ENCODE results near the gene OBSL1. TPM values are rescaled to one million over a fixed set of nuclear protein-coding genes. Genes with fewer than 3 reads are reported as not detected.

Gene OBSL1
- total and polyA plus RNA-seq, 2 donors (not counting 3 experiments of a cell fraction or from before 2014, with no cell fraction given): 16.7 to 20.7 TPM

GRCh38 chr2:219615894-219616293 lies 44.6 kb upstream of the OBSL1 start:
- no peak for FAIRE-seq
- POLR2A ChIA-PET: no interaction called here
- dilution Hi-C loops (cut with MboI; ENCODE audit: extremely low pct_ligation_motif_present, low sequenced_read_pairs) (no loop called here), intact Hi-C loops (cut with micrococcal nuclease) (no loop called here)
- Histone ChIP-seq H3K4me3 (replicated peaks in 1 of 3; ENCODE audit: insufficient read depth in 1 of 3, low read depth in 1 of 3, low read length in 3 of 3) (no peak overlapping the region), H3K4me1 (ENCODE audit: control insufficient read depth, extremely low read depth, insufficient read depth, low read length) (no peaks in the 10 kb centered on the region), H3K36me3 (ENCODE audit: control insufficient read depth in 2 of 2, extremely low read depth in 1 of 2, insufficient read depth in 2 of 2, low read length in 2 of 2) (peaks cover 0 to 11% of the 10 kb centered on the region in 2 experiments), H3K9me1 (replicated peaks; ENCODE audit: control insufficient read depth, extremely low read depth, insufficient read depth, low read length) (no peaks in the 10 kb centered on the region), H3K27me3 (ENCODE audit: control insufficient read depth in 2 of 2, insufficient read depth in 2 of 2, low read length in 2 of 2) (peaks cover 0 to 1% of the 10 kb centered on the region in 2 experiments), H3K9ac (replicated peaks; ENCODE audit: extremely low read depth, insufficient read depth, low read length) (no peak overlapping the region), H2AFZ (ENCODE audit: low read depth, low read length) (no peak overlapping the region), H4K20me1 (replicated peaks; ENCODE audit: control insufficient read depth, extremely low read depth, insufficient read depth, low read length) (no peaks in the 10 kb centered on the region), H3K79me2 (ENCODE audit: control insufficient read depth, insufficient read depth, low read length) (no peaks in the 10 kb centered on the region), H3K4me2 (ENCODE audit: insufficient read depth, low read length) (no peak overlapping the region), H3K9me3 (replicated peaks; ENCODE audit: control insufficient read depth, insufficient read depth, low read length) (no peaks in the 10 kb centered on the region), H3K27ac (ENCODE audit: insufficient read depth, low read depth, low read length) (no peak overlapping the region)
- TF ChIP-seq FOS (IDR thresholded peaks at IDR 0.05; ENCODE audit: borderline replicate concordance, insufficient read depth, low read length): no peak
- TF ChIP-seq POLR2A (IDR thresholded peaks at IDR 0.05; ENCODE audit: low read depth, low read length): no peak
- TF ChIP-seq, protein P1, sequence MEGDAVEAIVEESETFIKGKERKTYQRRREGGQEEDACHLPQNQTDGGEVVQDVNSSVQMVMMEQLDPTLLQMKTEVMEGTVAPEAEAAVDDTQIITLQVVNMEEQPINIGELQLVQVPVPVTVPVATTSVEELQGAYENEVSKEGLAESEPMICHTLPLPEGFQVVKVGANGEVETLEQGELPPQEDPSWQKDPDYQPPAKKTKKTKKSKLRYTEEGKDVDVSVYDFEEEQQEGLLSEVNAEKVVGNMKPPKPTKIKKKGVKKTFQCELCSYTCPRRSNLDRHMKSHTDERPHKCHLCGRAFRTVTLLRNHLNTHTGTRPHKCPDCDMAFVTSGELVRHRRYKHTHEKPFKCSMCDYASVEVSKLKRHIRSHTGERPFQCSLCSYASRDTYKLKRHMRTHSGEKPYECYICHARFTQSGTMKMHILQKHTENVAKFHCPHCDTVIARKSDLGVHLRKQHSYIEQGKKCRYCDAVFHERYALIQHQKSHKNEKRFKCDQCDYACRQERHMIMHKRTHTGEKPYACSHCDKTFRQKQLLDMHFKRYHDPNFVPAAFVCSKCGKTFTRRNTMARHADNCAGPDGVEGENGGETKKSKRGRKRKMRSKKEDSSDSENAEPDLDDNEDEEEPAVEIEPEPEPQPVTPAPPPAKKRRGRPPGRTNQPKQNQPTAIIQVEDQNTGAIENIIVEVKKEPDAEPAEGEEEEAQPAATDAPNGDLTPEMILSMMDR (IDR thresholded peaks at IDR 0.05; ENCODE audit: extremely low read depth in 1 of 2, insufficient read depth in 1 of 2, low read depth in 1 of 2, low read length in 2 of 2): no peak
- TF ChIP-seq MYC (IDR thresholded peaks at IDR 0.05; ENCODE audit: low read depth, low read length): no peak
- no peak for TF ChIP-seq POLR2AphosphoS5 (IDR thresholded peaks at IDR 0.05; ENCODE audit: insufficient read depth, low read depth, low read length)
- TF ChIP-seq, protein P2, sequence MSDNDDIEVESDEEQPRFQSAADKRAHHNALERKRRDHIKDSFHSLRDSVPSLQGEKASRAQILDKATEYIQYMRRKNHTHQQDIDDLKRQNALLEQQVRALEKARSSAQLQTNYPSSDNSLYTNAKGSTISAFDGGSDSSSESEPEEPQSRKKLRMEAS (IDR thresholded peaks at IDR 0.05; ENCODE audit: insufficient read depth, insufficient read length): no peak
- no peak for TF ChIP-seq GATA2 (IDR thresholded peaks at IDR 0.05; ENCODE audit: insufficient read depth, insufficient read length, low read depth, low read length)
- TF ChIP-seq EZH2 (IDR thresholded peaks at IDR 0.05; ENCODE audit: borderline replicate concordance, low read depth, low read length, severe bottlenecking): no peak
- no peak for TF ChIP-seq JUN (IDR thresholded peaks at IDR 0.05; ENCODE audit: borderline replicate concordance, insufficient read depth, insufficient read length, low read depth)
- no peak for DNase-seq (ENCODE audit: low read depth, low spot score)
- BruUV-seq (replicated peaks): no TSS peak
- CTCF ChIA-PET: no interaction called here

All from endothelial cell of umbilical vein (primary cell).